T-helper 9 cell (primary cell): ENCODE data around the gene DYRK3.
"Not testable (repeated sequence)": the region's sequence is repeated elsewhere in the genome, so short reads cannot be mapped to it uniquely, and the experiment has no call there.

Experiments used
- DNase-seq: peaks from one replicate; pipeline ENCODE4 v3.0.0-alpha.2; 2020
- total RNA-seq, 2 donors: gene quantifications; one replicate each; lab custom pipeline; 2026; lab: John Stamatoyannopoulos, UW

The DYRK3 gene
- 16.9 to 22.7 reads per million in 2 donors for total RNA-seq

GRCh38 chr1:206635080-206635977 is at the start of gene DYRK3:
DYRK3 (plus strand) TSS chr1:206635536; CDS start chr1:206635704, 168 bp downstream.
- DNase-seq, result peak; percentile 89

GRCh38 chr1:206586501-206587445 is 48.6 kb upstream of the DYRK3 start:
- DNase-seq, result no peak

DNA sequence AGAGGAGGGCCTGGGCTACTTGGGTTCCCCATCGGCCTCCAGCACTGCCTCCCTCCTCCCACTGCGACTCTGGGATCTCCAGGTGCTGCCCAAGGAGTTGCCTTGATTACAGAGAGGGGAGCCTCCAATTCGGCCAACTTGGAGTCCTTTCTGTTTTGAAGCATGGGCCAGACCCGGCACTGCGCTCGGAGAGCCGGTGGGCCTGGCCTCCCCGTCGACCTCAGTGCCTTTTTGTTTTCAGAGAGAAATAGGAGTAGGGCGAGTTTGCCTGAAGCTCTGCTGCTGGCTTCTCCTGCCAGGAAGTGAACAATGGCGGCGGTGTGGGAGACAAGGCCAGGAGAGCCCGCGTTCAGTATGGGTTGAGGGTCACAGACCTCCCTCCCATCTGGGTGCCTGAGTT is 47.4 kb upstream of the DYRK3 start:
- DNase-seq, result no peak

- no peak for DNase-seq
These were observed 46.8 kb upstream of the DYRK3 start for GRCh38 chr1:206588492-206588891.

DNA sequence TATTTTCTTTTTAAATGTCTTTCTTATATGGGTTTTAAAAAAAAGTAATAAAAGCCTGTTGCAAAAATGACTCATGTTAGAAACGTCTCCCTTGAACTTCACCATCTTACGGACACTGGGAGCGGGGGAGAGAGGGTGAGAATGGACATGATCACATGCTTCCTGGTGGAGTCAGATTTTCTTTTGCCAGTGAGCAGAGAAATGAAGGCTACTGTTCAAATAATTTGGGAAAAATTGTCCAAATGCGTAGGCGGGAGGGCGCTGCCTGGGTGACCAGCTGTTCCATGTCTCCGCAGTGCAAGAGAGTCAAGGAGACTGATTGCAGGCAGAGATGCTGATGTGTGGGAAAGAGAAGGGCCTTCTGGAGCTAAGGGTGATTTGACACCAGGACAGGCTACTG is 46.1 kb upstream of the DYRK3 start:
- DNase-seq, result no peak

DNA sequence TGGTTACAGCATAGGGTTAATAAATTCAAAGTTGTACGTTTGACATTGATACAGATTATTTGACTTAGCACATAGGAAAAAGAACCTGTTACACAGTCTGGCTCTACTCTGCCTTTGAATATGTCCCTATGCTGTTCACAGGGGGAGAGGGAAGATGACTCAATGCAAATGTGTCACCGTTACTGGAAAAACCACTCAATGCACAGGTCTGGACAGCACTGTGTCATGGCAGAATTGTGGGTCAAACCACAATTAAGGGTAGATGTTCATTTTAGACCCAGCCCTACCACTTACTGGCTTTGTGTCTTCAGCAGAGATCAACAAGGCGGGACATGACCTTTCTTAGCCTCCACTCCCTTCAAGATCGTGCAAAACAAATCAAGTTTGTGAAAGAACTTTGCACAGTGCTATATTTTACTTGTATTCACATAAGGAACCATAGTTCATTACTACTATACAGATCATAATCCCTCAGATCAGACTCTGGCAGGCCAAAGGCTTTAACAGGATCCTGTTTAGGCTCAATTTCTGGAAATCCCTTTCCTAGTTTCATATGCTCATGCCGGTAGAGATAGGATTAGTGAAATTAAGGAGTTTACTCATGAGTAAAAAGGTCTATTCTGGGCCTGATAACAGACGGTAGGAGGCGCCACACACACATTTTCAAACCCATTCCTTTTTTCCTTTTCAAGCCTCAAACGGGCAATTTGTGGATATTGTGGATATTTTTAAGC is 45.1 kb upstream of the DYRK3 start:
- no peak for DNase-seq

DNA sequence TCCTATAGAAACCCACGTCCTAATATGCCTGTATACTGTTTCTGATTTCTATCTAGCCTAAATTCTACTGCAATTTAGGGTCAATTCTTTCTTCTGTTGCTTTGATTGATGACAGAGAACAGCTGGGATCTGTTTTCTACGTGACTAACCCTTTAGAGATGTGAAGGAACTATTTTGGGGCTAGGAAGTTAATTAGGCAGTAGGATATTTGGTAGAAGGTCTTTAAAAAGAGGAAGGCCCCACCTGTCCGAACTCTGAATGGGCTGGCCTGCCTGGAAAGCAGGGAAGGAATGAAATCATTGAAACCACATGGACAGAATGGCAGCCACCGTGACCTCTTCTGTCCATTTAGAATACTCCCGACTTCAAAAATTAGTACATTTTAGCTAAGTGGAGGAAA is 44.1 kb upstream of the DYRK3 start:
- no peak for DNase-seq

DNA sequence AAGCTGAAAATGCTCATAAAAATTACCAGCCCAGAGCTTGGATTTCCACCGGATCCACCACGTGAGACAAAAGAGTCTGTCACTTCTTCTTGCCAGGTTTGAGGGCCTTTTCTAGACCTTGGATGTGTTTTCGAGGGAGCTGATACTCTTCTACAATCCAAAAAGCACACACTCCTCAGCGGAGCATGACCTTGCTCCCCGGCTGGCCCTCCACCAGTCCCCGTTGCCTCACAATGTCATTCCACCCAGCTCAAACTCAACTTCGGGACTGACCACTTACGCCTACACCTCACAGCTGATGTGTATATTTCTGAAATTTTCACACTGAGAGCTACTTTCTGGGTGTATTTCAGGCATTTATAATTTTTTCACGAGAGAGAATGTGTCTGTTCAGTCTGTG is 43.6 kb upstream of the DYRK3 start:
- no peak for DNase-seq

DNA sequence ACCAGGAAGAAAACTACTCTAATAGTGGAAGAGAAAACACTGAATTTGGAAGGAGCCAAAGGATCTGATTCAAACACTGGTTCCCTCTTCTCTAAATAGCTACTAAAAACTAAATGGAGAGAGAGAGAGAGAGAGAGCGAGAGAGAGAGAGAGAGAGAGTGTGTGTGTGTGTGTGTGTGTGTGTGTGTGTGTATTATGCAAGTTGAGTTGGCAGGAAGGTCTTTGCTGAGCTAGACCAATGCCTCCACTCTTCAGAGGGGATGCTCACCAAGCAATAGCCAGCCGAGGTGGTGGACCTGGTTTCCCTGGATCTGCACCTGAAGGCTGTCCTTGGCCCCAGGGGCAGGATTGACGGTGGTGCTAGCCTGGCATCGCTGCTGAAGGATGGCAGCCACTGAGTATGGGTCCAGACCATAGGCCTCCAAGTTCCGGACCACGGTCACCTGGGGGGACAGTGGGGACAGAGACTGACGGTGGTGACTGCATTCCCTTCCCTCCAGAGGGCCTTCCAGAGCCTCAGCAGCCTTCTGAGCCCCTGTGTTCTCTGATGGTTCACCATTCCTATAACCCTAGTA is 41.9 kb upstream of the DYRK3 start:
- DNase-seq, result no peak

GRCh38 chr1:206595581-206596318 is 39.6 kb upstream of the DYRK3 start:
- no peak for DNase-seq

DNA sequence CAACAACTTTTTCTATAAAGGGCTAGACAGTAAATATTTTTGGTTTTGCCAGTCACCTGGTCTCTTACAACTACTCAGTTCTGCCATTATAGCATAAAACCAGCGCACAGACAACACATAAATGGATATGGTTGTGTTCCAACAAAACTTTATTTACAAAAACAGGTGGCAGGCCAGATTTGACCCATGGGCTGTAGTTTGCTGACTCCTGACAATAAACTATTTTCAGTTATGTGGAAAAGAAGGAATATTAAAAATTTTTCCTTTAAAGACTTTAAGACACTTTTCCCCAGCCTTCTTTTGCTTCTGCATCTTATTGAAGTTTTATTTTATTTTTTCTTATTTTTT is 39.0 kb upstream of the DYRK3 start:
- DNase-seq, result no peak

DNA sequence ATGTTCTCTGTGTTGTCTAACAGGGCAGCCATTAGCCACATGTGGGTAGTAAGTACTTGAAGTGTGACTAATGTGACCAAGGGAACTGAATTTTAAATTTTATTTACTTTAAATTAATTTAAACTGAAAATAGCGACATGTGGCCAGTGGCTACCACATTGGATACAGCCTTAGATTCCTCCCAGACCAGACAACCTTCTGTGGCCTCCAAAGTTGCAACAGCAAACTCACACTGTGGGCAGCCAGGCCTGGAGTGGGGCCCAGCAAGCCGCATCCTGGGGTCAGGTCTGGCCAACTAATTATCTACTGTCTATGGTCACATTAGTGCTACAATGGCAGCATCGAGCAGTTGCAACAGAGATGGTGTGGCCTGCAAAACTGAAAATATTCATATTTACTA is 34.8 kb upstream of the DYRK3 start:
- DNase-seq, result no peak

GRCh38 chr1:206604861-206605260 is 30.5 kb upstream of the DYRK3 start:
- no peak for DNase-seq

GRCh38 chr1:206606867-206607266 is 28.5 kb upstream of the DYRK3 start:
- DNase-seq, result no peak

- DNase-seq, result peak; percentile 47
These were observed 27.1 kb upstream of the DYRK3 start for GRCh38 chr1:206608108-206608698.

- no peak for DNase-seq
These were observed 25.9 kb upstream of the DYRK3 start for GRCh38 chr1:206609229-206609991.

DNA sequence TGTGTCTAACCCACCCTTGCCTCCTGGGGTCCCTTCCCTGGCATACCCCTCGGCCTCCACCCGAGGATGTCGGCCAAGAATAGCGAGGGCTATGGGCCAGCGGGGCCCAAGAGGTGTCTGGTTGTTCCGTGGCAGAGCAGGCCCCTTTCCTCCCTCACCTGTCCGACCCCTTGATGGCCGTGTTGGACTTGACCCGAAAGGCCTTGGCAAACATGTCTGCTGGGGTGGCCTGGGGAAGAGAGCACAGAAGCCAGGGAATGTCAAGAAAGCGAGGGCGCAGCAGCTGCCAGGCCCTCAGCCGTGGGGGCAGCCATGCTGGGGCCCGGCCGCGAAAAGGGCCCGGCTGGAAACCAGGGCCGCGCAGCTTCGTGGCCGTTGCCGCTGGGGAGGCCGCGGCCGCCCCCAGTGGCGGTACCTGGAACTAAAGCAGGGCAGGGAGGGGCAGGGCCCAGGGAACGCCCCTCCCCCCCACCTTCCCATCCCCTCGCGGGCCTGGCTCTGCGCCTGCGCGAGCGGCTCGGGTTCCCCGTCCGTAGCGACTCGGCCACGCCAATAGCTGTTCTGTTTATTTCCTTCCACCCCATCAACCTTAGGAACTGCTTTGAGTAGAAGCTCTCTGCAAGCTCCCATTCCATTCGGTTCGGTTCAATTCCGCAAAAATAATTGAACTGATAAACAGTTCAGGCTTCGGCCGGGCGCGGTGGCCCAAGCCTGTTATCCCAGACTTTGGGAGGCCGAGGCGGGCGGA is 23.0 kb upstream of the DYRK3 start, which contains the start of gene EIF2D:
EIF2D (minus strand) TSS at position 337 of the 748 bp plus-strand sequence; CDS start at position 214, 123 bp downstream.
- DNase-seq, result peak; percentile 94

DNA sequence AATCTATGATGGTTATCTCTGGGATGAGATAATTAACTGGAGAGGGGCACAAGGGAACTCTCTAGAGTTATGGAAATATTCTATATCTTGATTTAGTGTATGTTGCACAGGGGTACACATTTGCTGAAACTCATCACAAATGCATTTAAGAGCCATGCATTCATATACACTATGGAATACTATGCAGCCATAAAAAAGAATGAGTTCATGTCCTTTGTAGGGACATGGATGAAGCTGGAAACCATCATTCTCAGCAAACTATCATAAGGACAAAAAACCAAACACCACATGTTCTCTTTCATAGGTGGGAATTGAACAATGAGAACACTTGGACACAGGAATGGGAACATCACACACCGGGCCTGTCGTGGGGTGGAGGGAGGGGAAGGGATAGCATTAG is 8.9 kb upstream of the DYRK3 start:
- DNase-seq, result not testable (repeated sequence)

DNA sequence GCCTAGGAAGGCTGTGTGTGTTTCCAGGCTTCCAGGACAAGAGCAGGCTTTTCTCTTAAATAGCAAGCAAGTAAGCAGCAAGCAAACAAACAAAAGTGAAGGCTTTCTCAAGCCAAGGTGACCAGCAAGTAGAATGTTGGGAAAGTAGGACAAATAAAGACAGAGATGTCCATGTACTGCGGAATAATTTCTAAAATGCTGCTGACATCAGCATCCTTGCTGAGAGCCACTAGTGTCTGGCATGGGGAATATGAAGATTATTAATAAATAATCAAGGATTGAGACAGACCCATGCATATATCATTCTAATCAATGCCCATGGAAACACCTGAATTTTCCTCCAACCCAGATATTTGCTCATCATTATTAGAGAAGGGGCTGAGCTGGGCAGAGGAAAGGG is 6.4 kb upstream of the DYRK3 start:
- DNase-seq, result no peak

GRCh38 chr1:206631085-206631509 is 4.2 kb upstream of the DYRK3 start:
- no peak for DNase-seq
